CD4-positive, alpha-beta T cell treated with Interleukin-15 for 1 hour (primary cell): ENCODE measurements around the gene NT5C.
"Not testable (repeated sequence)": the region's sequence is repeated elsewhere in the genome, so short reads cannot be mapped to it uniquely, and the experiment has no call there.

ENCODE experiments used
- DNase-seq: peaks from one replicate; pipeline ENCODE4 v3.0.0-alpha.2; 2020

Gene NT5C

DNA sequence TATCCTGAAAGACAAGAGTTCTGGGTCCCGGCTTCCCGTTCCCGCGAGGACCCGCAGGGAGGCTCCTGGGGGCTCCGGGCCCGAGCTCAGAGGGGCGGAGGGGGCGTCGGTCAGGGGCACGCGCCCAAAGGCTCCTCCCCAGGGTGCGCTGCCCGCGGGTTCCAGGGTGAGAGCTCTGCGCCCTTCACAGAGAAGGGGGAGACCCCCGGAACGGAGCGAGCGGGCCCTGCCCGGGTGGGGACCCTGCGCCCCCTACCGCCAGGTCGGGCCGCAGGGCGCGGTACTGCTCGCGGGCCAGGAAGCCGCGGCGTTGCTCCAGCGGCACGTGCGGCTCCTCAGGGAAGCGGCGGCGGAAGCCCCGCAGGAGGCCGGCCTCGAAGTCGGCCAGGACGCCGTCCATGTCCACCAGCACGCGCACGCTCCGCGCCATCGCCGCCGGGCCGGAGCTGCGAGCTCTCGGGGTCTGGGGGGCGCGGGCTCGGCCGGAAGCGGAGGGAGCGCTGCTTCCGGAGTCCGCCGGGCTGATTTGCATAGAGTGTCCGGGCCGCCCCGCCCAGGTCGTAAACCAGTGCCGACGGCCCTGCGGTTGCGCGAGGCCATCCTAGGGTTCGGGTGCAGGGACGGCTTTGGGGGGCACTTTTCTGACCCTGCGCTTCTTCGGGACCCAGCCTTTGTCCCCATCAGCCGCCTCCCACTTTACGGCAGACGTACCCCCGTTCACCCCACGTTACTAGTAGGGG is at the start of gene NT5C:
TSS of gene NT5C (minus strand) at position 465 of the 740 bp plus-strand sequence. CDS start at position 430, 35 bp downstream.
- DNase-seq, result peak; percentile 57

GRCh38 chr17:75181110-75181509 is 49.6 kb upstream of the NT5C start:
- no peak for DNase-seq

GRCh38 chr17:75178453-75178852 is 46.9 kb upstream of the NT5C start:
- no peak for DNase-seq

- no peak for DNase-seq
These were observed 45.1 kb upstream of the NT5C start for GRCh38 chr17:75176625-75177024.

- no peak for DNase-seq
These were observed 43.5 kb upstream of the NT5C start for GRCh38 chr17:75174996-75175395.

- DNase-seq, result no peak
These were observed 42.0 kb upstream of the NT5C start for GRCh38 chr17:75173526-75173925.

DNA sequence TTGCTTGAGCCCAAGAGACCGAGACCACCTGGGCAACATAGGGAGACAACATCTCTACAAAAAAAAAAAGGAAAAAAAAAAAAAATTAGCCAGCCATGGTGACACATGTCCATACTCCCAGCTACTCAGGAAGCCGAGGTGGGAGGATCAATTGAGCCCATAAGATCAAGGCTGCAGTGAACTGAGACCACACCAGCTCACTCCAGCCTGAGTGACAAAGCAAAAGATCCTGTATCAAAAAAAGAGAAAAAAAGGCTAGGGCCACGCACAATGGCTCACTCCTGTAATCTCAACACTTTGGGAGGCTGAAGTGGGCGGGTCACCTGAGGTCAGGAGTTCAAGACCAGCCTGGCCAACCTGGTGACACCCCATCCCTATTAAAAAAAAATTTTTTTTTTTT is 37.5 kb upstream of the NT5C start:
- DNase-seq, result no peak

- DNase-seq, result not testable (repeated sequence)
These were observed 33.1 kb upstream of the NT5C start for GRCh38 chr17:75164606-75165005.

DNA sequence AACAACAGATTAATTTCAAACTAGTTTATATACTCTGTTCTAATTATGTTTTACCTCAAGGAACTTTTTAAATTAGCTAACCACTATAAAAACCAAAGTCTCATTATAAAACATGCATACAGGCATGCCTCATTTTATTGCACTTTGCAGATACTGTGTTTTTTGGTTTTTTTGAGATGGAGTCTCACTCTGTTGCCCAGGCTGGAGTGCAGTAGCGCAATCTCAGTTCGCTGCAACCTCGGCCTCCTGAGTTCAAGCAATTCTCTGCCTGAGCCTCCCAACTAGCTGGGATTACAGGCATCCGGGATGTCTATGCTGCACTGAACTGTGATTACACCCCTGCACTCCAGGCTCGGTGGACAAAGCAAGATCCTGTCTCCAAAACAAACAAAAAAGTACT is 31.5 kb upstream of the NT5C start:
- DNase-seq, result no peak

- DNase-seq, result no peak
These were observed 28.7 kb upstream of the NT5C start for GRCh38 chr17:75160211-75160610.

- no peak for DNase-seq
These were observed 27.9 kb upstream of the NT5C start for GRCh38 chr17:75159196-75160031.

- DNase-seq, result not testable (repeated sequence)
These were observed 26.9 kb upstream of the NT5C start for GRCh38 chr17:75158480-75158879.

- DNase-seq, result no peak
These were observed 23.7 kb upstream of the NT5C start for GRCh38 chr17:75155191-75155601.

GRCh38 chr17:75154195-75155106 is 22.9 kb upstream of the NT5C start, which contains the start of gene JPT1:
Gene JPT1, minus strand, starts transcription at chr17:75154512. Its CDS starts 115 bp downstream, at chr17:75154397.
- DNase-seq, result peak; percentile 99

GRCh38 chr17:75153780-75154194 is 22.2 kb upstream of the NT5C start:
- no peak for DNase-seq

GRCh38 chr17:75152922-75153779 is 21.6 kb upstream of the NT5C start:
- DNase-seq, result no peak

GRCh38 chr17:75152523-75152921 is 21.0 kb upstream of the NT5C start:
- no peak for DNase-seq

DNA sequence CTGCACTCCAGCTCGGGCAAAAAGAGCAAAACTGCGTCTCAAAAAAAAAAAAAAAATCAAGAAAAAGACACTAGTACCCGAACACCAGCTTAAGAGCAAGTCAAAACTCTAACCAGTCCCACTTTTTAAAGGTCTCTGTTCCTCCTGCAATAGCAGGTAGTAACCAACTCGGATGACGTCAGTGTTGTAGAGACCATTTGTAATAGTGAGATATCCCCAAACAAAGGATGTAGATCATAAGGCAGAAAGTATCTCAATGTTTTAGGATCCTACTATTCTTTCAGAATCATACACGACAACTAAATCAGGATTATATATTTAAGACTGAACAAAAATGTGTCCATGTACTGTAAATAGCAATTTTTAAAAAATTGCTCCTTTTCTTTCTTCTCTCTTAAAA is 20.4 kb upstream of the NT5C start:
- DNase-seq, result no peak

GRCh38 chr17:75147878-75148546 is 16.5 kb upstream of the NT5C start:
- DNase-seq, result no peak

GRCh38 chr17:75146592-75146991 is 15.1 kb upstream of the NT5C start:
- DNase-seq, result no peak

DNA sequence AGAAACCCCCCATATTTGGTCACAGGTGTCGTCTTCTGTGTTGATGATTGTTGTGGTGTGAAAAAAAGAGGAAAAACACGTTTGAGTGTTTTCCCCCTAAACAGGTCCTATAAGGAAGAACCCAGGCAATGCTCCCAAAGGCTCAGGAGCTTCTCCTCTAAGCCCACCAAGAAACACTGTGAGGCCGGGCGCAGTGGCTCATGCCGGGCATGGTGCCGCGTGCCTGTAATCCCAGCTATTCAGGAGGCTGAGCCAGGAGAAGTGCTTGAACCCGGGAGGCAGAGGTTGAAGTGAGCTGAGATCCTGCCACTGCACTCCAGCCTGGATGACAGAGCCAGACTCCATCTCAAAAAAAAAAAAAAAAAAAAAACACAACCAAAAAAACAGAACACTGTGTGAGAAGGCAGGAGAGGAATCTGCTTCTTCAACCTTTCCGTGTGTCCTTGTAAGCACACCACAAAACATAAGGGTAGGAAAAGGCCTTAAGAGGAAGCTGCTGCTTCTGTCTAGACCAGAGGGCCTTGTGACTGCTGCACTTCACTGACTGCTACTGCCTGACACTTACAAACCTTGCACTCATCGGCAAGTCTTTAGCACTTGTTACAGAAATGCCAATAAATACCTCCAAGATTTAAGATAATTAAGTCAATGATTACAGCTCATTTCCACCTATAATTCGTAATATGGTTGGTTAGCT is 13.4 kb upstream of the NT5C start:
- DNase-seq, result no peak
